ENCODE measurements around the gene TFB2M. TPM values are rescaled to one million over a fixed set of nuclear protein-coding genes. Genes with fewer than 3 reads are reported as not detected.

The TFB2M gene
- total and polyA plus RNA-seq, 10 of the 15 experiments (the other 5 are each of a cell fraction or from before 2014, with no cell fraction given): 25.2 to 66.0 (median 36.1) TPM

DNA sequence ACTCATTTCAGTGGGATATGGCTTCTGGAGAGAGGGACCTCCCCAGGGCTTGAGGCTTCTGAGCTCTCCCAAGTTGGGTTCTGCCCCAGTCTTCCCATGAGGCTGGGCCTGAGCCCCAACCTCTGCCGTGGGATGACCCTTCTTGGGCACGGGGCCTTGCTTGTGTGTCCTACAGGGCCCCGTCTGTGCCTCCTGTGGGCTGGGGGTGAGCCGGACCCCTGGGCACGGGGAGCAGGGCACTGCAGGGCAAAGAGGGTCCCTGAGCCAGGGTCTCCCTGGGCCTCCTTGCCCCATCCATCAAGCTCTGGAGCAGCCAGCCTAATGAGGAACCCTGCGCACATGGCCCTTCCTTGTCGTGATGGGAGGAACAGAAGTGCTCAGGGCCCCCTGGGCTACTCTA is 53.8 kb downstream of the TFB2M start (continued):
- TF ChIP-seq, protein P1, sequence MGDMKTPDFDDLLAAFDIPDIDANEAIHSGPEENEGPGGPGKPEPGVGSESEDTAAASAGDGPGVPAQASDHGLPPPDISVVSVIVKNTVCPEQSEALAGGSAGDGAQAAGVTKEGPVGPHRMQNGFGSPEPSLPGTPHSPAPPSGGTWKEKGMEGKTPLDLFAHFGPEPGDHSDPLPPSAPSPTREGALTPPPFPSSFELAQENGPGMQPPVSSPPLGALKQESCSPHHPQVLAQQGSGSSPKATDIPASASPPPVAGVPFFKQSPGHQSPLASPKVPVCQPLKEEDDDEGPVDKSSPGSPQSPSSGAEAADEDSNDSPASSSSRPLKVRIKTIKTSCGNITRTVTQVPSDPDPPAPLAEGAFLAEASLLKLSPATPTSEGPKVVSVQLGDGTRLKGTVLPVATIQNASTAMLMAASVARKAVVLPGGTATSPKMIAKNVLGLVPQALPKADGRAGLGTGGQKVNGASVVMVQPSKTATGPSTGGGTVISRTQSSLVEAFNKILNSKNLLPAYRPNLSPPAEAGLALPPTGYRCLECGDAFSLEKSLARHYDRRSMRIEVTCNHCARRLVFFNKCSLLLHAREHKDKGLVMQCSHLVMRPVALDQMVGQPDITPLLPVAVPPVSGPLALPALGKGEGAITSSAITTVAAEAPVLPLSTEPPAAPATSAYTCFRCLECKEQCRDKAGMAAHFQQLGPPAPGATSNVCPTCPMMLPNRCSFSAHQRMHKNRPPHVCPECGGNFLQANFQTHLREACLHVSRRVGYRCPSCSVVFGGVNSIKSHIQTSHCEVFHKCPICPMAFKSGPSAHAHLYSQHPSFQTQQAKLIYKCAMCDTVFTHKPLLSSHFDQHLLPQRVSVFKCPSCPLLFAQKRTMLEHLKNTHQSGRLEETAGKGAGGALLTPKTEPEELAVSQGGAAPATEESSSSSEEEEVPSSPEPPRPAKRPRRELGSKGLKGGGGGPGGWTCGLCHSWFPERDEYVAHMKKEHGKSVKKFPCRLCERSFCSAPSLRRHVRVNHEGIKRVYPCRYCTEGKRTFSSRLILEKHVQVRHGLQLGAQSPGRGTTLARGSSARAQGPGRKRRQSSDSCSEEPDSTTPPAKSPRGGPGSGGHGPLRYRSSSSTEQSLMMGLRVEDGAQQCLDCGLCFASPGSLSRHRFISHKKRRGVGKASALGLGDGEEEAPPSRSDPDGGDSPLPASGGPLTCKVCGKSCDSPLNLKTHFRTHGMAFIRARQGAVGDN (IDR thresholded peaks at IDR 0.05): no peak
- TF ChIP-seq POU2F2 (IDR thresholded peaks at IDR 0.05; ENCODE audit: borderline replicate concordance, low read depth, low read length): no peak
- TF ChIP-seq, protein P2, sequence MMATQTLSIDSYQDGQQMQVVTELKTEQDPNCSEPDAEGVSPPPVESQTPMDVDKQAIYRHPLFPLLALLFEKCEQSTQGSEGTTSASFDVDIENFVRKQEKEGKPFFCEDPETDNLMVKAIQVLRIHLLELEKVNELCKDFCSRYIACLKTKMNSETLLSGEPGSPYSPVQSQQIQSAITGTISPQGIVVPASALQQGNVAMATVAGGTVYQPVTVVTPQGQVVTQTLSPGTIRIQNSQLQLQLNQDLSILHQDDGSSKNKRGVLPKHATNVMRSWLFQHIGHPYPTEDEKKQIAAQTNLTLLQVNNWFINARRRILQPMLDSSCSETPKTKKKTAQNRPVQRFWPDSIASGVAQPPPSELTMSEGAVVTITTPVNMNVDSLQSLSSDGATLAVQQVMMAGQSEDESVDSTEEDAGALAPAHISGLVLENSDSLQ (IDR thresholded peaks at IDR 0.05): no peak
- no peak for TF ChIP-seq ESRRA (IDR thresholded peaks at IDR 0.05; ENCODE audit: low read length)

DNA sequence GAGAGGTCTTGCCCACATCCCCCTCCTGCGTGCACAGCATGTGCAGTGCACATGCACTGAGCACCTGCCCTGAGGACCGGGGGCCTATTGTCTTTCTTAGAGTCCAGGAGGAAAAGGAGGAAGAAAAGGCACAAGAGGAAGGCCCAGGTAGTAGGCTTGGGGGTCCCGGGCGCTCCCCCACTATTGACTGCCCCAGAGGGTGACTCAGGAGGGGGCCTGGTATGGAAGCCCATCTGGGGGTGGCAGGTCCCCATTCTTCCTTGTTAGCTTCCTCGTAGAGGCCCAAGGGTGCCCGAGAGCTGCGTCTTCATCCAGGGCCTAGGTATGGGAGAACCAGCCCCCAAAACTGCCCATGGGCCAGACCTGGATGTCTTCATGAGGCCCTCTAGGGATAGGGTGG is 54.9 kb downstream of the TFB2M start:
- no peak for DNase-seq (ENCODE audit: low read depth, low spot score)
- Histone ChIP-seq H3K9me3 (replicated peaks; ENCODE audit: control insufficient read depth, insufficient read depth, low read length) (peaks cover 9% of the 10 kb centered on the region; the same call in 2 of the 3 replicates), H4K20me1 (ENCODE audit: control insufficient read depth, insufficient read depth) (no peaks in the 10 kb centered on the region), H3K36me3 (ENCODE audit: control insufficient read depth in 2 of 2, insufficient read depth in 2 of 2, low read length in 1 of 2) (no peaks in the 10 kb centered on the region), H3K4me1 (ENCODE audit: control insufficient read depth, insufficient read depth, low read length) (peaks cover under 1% of the 10 kb centered on the region; the same call in 1 of the 2 replicates), H3K4me2 (ENCODE audit: control insufficient read depth, insufficient read depth) (no peak overlapping the region), H3K79me2 (ENCODE audit: control insufficient read depth, insufficient read depth, low read length) (peaks cover 4% of the 10 kb centered on the region), H2AFZ (ENCODE audit: control insufficient read depth, low read depth, low read length) (no peak overlapping the region), H3K27me3 (replicated peaks in 1 of 2; ENCODE audit: control insufficient read depth in 2 of 2, insufficient read depth in 2 of 2, low read length in 1 of 2) (no peaks in the 10 kb centered on the region), H3K27ac (ENCODE audit: control insufficient read depth, insufficient read depth) (no peak overlapping the region), H3K4me3 (no peak overlapping the region), H3K9ac (ENCODE audit: control insufficient read depth, insufficient read depth, low read length) (no peak overlapping the region)
- SMC1A ChIA-PET (ENCODE audit: uncharacterized antibody, unreplicated experiment): no interaction called here
- CTCF ChIA-PET: no interaction called here
- no TSS peak for BruUV-seq (replicated peaks)
- POLR2A ChIA-PET: no interaction called here
- in situ Hi-C loops (cut with MboI): no loop called here
- FAIRE-seq: no peak
- WGBS (ENCODE audit: insufficient coverage, insufficient replicate concordance, low lambda C conversion rate, missing lambda C conversion rate): 54% methylated on average over 6 of the region's 7 CpGs
- intact Hi-C loops (cut with micrococcal nuclease; ENCODE audit: unreplicated experiment): no loop called here
- RAD21 ChIA-PET (ENCODE audit: unreplicated experiment): no interaction called here
- no peak for ATAC-seq
- TF ChIP-seq GABPA (IDR thresholded peaks at IDR 0.05; ENCODE audit: low read depth) (no peak), CHD2 (IDR thresholded peaks at IDR 0.05; ENCODE audit: borderline replicate concordance, low read depth, low read length) (no peak), ZZZ3 (IDR thresholded peaks at IDR 0.05; ENCODE audit: control insufficient read depth, insufficient read length, low read depth) (no peak), TAF1 (IDR thresholded peaks at IDR 0.05; ENCODE audit: borderline replicate concordance, low read depth, low read length) (no peak), MEF2B (IDR thresholded peaks at IDR 0.05; ENCODE audit: partially characterized antibody, poor library complexity, severe bottlenecking) (no peak), EGR1 (IDR thresholded peaks at IDR 0.05; ENCODE audit: borderline replicate concordance in 1 of 2, low read depth in 2 of 2, low read length in 2 of 2) (no peak), BACH1 (IDR thresholded peaks at IDR 0.05; ENCODE audit: borderline replicate concordance) (no peak), NRF1 (conservative IDR thresholded peaks at IDR 0.05; ENCODE audit: low read depth, low read length) (no peak)
- TF ChIP-seq, protein P1 (IDR thresholded peaks at IDR 0.05): no peak
